PFSK-1 (cell line): ENCODE data around the gene VTI1A.

Source experiments
- REST ChIP-seq, 2 experiments: IDR thresholded peaks; 2 replicates each; pipeline versions ENCODE4 v1.6.1 to v1.8.0; 2011 to 2012; ENCODE audit warnings: low read depth in 2 of 2, low read length in 2 of 2, control low read depth in 1 of 2, inconsistent platforms in 1 of 2, mild to moderate bottlenecking in 1 of 2, moderate library complexity in 1 of 2; ENCODE audit not compliant: insufficient read depth in 1 of 2
- SIN3A ChIP-seq: IDR thresholded peaks from 2 replicates; pipeline ENCODE4 v1.6.1; 2012; ENCODE audit warnings: mild to moderate bottlenecking, low read length, moderate library complexity, borderline replicate concordance; ENCODE audit not compliant: insufficient read depth

- TF ChIP-seq REST (IDR thresholded peaks at IDR 0.05; ENCODE audit: insufficient read depth in 1 of 2, low read depth in 2 of 2, low read length in 2 of 2) (no peak), SIN3A (no peak)
These were observed 261.4 kb downstream of the VTI1A start for GRCh38 chr10:112708461-112708860.
